NCI-H774 (cell line): ENCODE measurements around the gene BLMH.
A peak's percentile ranks its signal among the peaks of the same experiment; 100 is the strongest.

Source experiments
- DNase-seq: peaks from one replicate; lab custom pipeline; 2025; lab: John Stamatoyannopoulos, UW

Gene BLMH

GRCh38 chr17:30308406-30308805 lies 16.7 kb upstream of the BLMH start:
- no peak for DNase-seq

GRCh38 chr17:30304778-30305177 lies 13.0 kb upstream of the BLMH start:
- DNase-seq = no peak

- no peak for DNase-seq
These were observed 10.5 kb upstream of the BLMH start for GRCh38 chr17:30302241-30302640.

GRCh38 chr17:30300818-30301217 lies 9.1 kb upstream of the BLMH start:
- no peak for DNase-seq

GRCh38 chr17:30299000-30299399 lies 7.3 kb upstream of the BLMH start:
- DNase-seq = no peak

- no peak for DNase-seq
These were observed 6.0 kb upstream of the BLMH start for GRCh38 chr17:30297715-30298114.

- no peak for DNase-seq
These were observed 4.8 kb upstream of the BLMH start for GRCh38 chr17:30296499-30297080.

GRCh38 chr17:30292286-30292858 lies 628 bp upstream of the BLMH start:
- peak; percentile 49 for DNase-seq

- peak; percentile 23 for DNase-seq
These were observed 825 bp downstream of the BLMH start for GRCh38 chr17:30290696-30291542.

GRCh38 chr17:30290077-30290476 lies 1.7 kb downstream of the BLMH start:
- no peak for DNase-seq

GRCh38 chr17:30279156-30279555 lies 12.6 kb downstream of the BLMH start:
- no peak for DNase-seq

GRCh38 chr17:30278032-30278431 lies 13.7 kb downstream of the BLMH start:
- DNase-seq = no peak

GRCh38 chr17:30275911-30276310 lies 15.8 kb downstream of the BLMH start:
- no peak for DNase-seq

GRCh38 chr17:30274887-30275286 lies 16.9 kb downstream of the BLMH start:
- no peak for DNase-seq

GRCh38 chr17:30273373-30273772 lies 18.4 kb downstream of the BLMH start:
- no peak for DNase-seq

- no peak for DNase-seq
These were observed 20.6 kb downstream of the BLMH start for GRCh38 chr17:30271102-30271501.

- no peak for DNase-seq
These were observed 24.1 kb downstream of the BLMH start for GRCh38 chr17:30267625-30268024.

GRCh38 chr17:30263552-30264333 lies 28.0 kb downstream of the BLMH start:
- DNase-seq = no peak

GRCh38 chr17:30256756-30257506 lies 34.8 kb downstream of the BLMH start:
- no peak for DNase-seq

- no peak for DNase-seq
These were observed 37.6 kb downstream of the BLMH start for GRCh38 chr17:30254150-30254549.

- DNase-seq = no peak
These were observed 38.4 kb downstream of the BLMH start for GRCh38 chr17:30253312-30253711.

- DNase-seq = no peak
These were observed 39.8 kb downstream of the BLMH start for GRCh38 chr17:30251931-30252330.
